Adrenal gland (tissue), 12 donors: Measurements from ENCODE around the gene UBE2Q2. TPM values are rescaled to one million over a fixed set of nuclear protein-coding genes. Genes with fewer than 3 reads are reported as not detected.

Source experiments
- DNase-seq, 7 donors: peaks; one replicate each; pipeline ENCODE4 v3.0.0-alpha.2; 2019 to 2020
- H3K27ac ChIP-seq, 5 donors: fragments of 200-600 bp; sonication (generic) in 4 of 5; 1 replicate in 3 of 5; 2 replicates in 2 of 5; pipeline versions ENCODE4 v1.5.1 to v1.8.0; 2016 to 2020; ENCODE audit warnings: mild to moderate bottlenecking in 1 of 5
- H3K27me3 ChIP-seq: fragments of 200-600 bp; 2 replicates; pipeline ENCODE4 v1.8.0; 2021
- H3K36me3 ChIP-seq, 2 donors: fragments of 200-600 bp; replicated peaks in 1 of 2; 1 replicate in 1 of 2; 2 replicates in 1 of 2; pipeline versions ENCODE4 v1.5.1 to v1.8.0; 2018 to 2022
- H3K4me1 ChIP-seq, 2 donors: fragments of 200-600 bp; replicated peaks in 1 of 2; 1 replicate in 1 of 2; 2 replicates in 1 of 2; pipeline versions ENCODE4 v1.5.1 to v1.8.0; 2018 to 2021
- H3K4me3 ChIP-seq, 4 donors: fragments of 200-600 bp; sonication (generic) in 3 of 4; one replicate each; pipeline ENCODE4 v1.5.1; 2016 to 2018
- H3K9me3 ChIP-seq, 3 donors: fragments of 200-600 bp; sonication (generic) in 1 of 3; replicated peaks in 1 of 3; 1 replicate in 2 of 3; 2 replicates in 1 of 3; pipeline versions ENCODE4 v1.5.1 to v1.8.0; 2016 to 2021
- CTCF ChIP-seq, 6 experiments: fragments of 450-650 bp in 4 of 6; fragments of 200-600 bp in 2 of 6; sonication (generic) in 1 of 6; IDR thresholded peaks; 1 replicate in 5 of 6; 2 replicates in 1 of 6; pipeline versions ENCODE4 v1.5.1 to v1.8.0; 2016 to 2021; ENCODE audit warnings: antibody characterized with exemption in 6 of 6, mild to moderate bottlenecking in 2 of 6, moderate library complexity in 1 of 6
- POLR2A ChIP-seq, 2 donors: fragments of 450-650 bp; IDR thresholded peaks; one replicate each; pipeline ENCODE4 v1.6.1; 2017; ENCODE audit warnings: antibody characterized with exemption in 2 of 2, mild to moderate bottlenecking in 2 of 2, moderate library complexity in 1 of 2
- WGBS, 4 donors: extraction: QIAGEN DNeasy Blood & Tissue Kit in 2 of 4; methylation state at CpG; one replicate each; pipeline versions ENCODE4 v1.1.5 to v1.1.7; 2013 to 2017; 5-methylcytosine and 5-hydroxymethylcytosine counted together
- intact Hi-C, 2 donors: fragments of 100-400 bp; cut with DNase I; formaldehyde crosslinking; loops; one replicate each; pipeline versions ENCODE4 v1.14.1 to v1.15.0; 2022 to 2023
- polyA plus RNA-seq, 3 donors: library from polyadenylated mRNA; stranded (reverse); fragments of 200-250 nt in 2 of 3; fragments of 350-450 nt in 1 of 3; fragmentation: Illumina TruSeq in 1 of 3; extraction: RNeasy Lipid Tissue Mini Kit (QIAGEN cat#74804) in 1 of 3; gene quantifications; one replicate each; pipeline ENCODE4 v1.2.3, GENCODE V29; 2013 to 2014
- total RNA-seq, 9 donors: library from RNA; depleted of rRNA in 4 of 9; stranded (reverse); fragments of >200 nt in 4 of 9; fragments of 120-200 nt in 1 of 9; fragmentation: NEBNext Ultra II Directional in 1 of 9; extraction: Animal tissue kit (Norgen Biotek cat#: 25700) in 1 of 9; gene quantifications; one replicate each; pipeline versions ENCODE4 v1.1.0 to v1.2.4, GENCODE V29; 2013 to 2023
- donor health status: healthy with polysubstance abuse.
- donor health status: Bipolar disorder and iron deficiency.
- donor health status: DM: yes; HTN: yes; CAD: no.
- donor health status: DM: no; HTN: no; CAD: no.
- donor health status: DM: no; HTN: no; CAD: no.
- donor health status: DM: yes; HTN: yes; CAD: no.

The UBE2Q2 gene
- total and polyA plus RNA-seq, 12 donors: 18.7 to 76.7 (median 45.2) TPM

- H3K27me3 ChIP-seq: no peaks in the 10 kb centered on the region
- peaks cover 9 to 18% of the 10 kb centered on the region in 2 donors for H3K4me1 ChIP-seq
- H3K27ac ChIP-seq: no peak overlapping the region
- no peak for TF ChIP-seq CTCF (IDR thresholded peaks at IDR 0.05)
- TF ChIP-seq POLR2A (IDR thresholded peaks at IDR 0.05): no peak
- peaks cover 0 to 4% of the 10 kb centered on the region in 2 donors for H3K36me3 ChIP-seq
- WGBS, 4 donors: 86 to 99% (median 94%) methylated on average over 4 of the region's 4 CpGs
- no peak overlapping the region for H3K4me3 ChIP-seq
- intact Hi-C loops: loop anchor here (10.0 kb wide), 2 partner anchors 109 to 119 kb away; no protein-coding TSS in a partner anchor
- DNase-seq: no peak
- H3K9me3 ChIP-seq: no peaks in the 10 kb centered on the region
Measured at GRCh38 chr15:75923756-75924155, 80.5 kb downstream of the UBE2Q2 start.

- peaks cover 9 to 18% of the 10 kb centered on the region in 2 donors for H3K4me1 ChIP-seq
- no peaks in the 10 kb centered on the region for H3K9me3 ChIP-seq
- H3K36me3 ChIP-seq: peaks cover 0 to 4% of the 10 kb centered on the region in 2 donors
- no peaks in the 10 kb centered on the region for H3K27me3 ChIP-seq
- TF ChIP-seq CTCF (IDR thresholded peaks at IDR 0.05): no peak
- no peak for TF ChIP-seq POLR2A (IDR thresholded peaks at IDR 0.05)
- WGBS, 4 donors: 100% methylated on average over 1 of the region's 1 CpG; no CpG with 5 or more reads in 1 of the 4 donors
- H3K4me3 ChIP-seq: no peak overlapping the region
- no peak for DNase-seq
- intact Hi-C loops: loop anchor here (10.0 kb wide), 2 partner anchors 110 to 120 kb away; no protein-coding TSS in a partner anchor
- H3K27ac ChIP-seq: no peak overlapping the region
Measured at GRCh38 chr15:75924576-75924975, 81.3 kb downstream of the UBE2Q2 start.

- Histone ChIP-seq H3K9me3 (no peaks in the 10 kb centered on the region), H3K4me3 (no peak overlapping the region), H3K36me3 (peaks cover 0 to 4% of the 10 kb centered on the region in 2 donors), H3K4me1 (peaks cover 9 to 18% of the 10 kb centered on the region in 2 donors), H3K27ac (no peak overlapping the region), H3K27me3 (no peaks in the 10 kb centered on the region)
- intact Hi-C loops: loop anchor here (10.0 kb wide), 2 partner anchors 111 to 121 kb away; no protein-coding TSS in a partner anchor
- no peak for DNase-seq
- TF ChIP-seq POLR2A (IDR thresholded peaks at IDR 0.05) (no peak), CTCF (IDR thresholded peaks at IDR 0.05) (no peak)
- 68 to 88% (median 76%) methylated on average over 2 of the region's 2 CpGs for WGBS, 4 donors
Measured at GRCh38 chr15:75925440-75925839, 82.2 kb downstream of the UBE2Q2 start.

GRCh38 chr15:75926931-75927330 is 83.7 kb downstream of the UBE2Q2 start:
- Histone ChIP-seq H3K36me3 (peaks cover 0 to 4% of the 10 kb centered on the region in 2 donors), H3K9me3 (no peaks in the 10 kb centered on the region), H3K4me3 (no peak overlapping the region), H3K4me1 (peaks cover 7 to 14% of the 10 kb centered on the region in 2 donors), H3K27ac (no peak overlapping the region), H3K27me3 (no peaks in the 10 kb centered on the region)
- WGBS, 4 donors: 89 to 95% (median 93%) methylated on average over 3 of the region's 3 CpGs
- intact Hi-C loops: loop anchor here (10.0 kb wide), 2 partner anchors 112 to 122 kb away; no protein-coding TSS in a partner anchor
- no peak for DNase-seq
- TF ChIP-seq POLR2A (IDR thresholded peaks at IDR 0.05) (no peak), CTCF (IDR thresholded peaks at IDR 0.05) (no peak)
